GM19438 (cell line): ENCODE measurements around the gene NOTCH1.

Experiments used
- ATAC-seq: cut with Tn5 transposase; IDR thresholded peaks from one replicate; pipeline ENCODE4 v1.9.1; 2021; ENCODE audit warnings: low read depth; ENCODE audit not compliant: unreplicated experiment

NOTCH1 gene

GRCh38 chr9:136448655-136449054, 97.2 kb downstream of the NOTCH1 start:
- ATAC-seq = no peak

DNA sequence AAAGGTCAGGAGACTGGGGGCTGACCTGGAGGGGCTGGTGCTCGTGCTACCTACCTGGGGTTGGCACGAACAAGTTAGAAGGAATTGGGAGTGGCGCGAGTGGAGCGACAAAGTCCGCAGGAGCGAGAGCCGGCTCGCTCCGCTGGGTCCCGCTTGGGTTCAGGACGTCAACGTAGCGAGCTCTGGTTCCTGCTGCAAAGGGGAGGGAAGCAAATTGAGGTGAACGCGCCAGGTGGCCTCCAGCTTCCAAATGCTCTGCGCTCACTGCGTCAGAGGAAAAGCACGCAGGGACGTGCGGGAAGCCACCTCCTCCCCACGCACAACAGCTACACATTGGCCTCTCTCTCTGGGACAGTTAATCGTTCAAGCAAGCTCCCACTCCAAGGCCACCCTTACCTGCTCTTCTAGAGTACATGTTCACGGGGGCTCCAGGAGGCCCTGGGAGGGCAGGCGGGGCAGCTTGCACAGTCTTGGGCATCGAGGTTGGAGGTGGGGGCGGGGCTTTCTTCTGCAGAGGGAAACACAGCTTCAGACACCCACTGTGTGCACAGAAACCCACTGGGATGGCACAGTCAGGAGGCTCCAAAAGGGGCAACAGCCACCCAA, 98.6 kb downstream of the NOTCH1 start:
- ATAC-seq = no peak

- ATAC-seq = no peak
These were observed 100.0 kb downstream of the NOTCH1 start for GRCh38 chr9:136445799-136446198.
